NCI-H2081 treated with DMSO at 0.1 percent for 48 hours (cell line): ENCODE results near the gene IFNE.
"Not testable (repeated sequence)": the region's sequence is repeated elsewhere in the genome, so short reads cannot be mapped to it uniquely, and the experiment has no call there.

Source experiments
- DNase-seq: peaks from one replicate; lab custom pipeline; 2025; lab: John Stamatoyannopoulos, UW

The IFNE gene

GRCh38 chr9:21491756-21492155, 9.6 kb upstream of the IFNE start:
- DNase-seq: no peak

- DNase-seq: no peak
These were observed 550 bp downstream of the IFNE start for GRCh38 chr9:21481470-21482056.

GRCh38 chr9:21479152-21479702, 2.9 kb downstream of the IFNE start:
- no peak for DNase-seq

- no peak for DNase-seq
These were observed 4.6 kb downstream of the IFNE start for GRCh38 chr9:21477466-21477865.

DNA sequence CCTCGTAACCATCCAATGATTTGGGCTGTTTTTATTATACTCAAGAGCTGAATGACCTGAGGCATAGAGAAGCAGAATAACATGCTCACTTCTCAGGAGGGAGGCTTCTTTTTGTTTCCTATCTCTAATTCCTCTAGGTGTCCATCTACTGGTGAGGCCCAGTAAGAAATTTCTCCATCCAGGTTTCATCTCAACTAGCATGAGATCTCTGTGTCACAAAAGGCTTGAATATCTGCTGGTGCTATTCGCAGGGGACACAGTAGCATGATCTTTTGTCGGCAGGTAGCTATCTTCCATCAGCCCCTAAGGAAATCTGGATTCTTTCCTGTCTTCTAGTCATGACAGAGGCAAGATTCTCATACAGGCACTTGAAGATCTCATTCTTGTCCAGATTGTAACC, 8.9 kb downstream of the IFNE start:
- DNase-seq: no peak

GRCh38 chr9:21470126-21470525, 12.0 kb downstream of the IFNE start:
- no peak for DNase-seq

GRCh38 chr9:21465859-21466518, 16.1 kb downstream of the IFNE start:
- DNase-seq: no peak

DNA sequence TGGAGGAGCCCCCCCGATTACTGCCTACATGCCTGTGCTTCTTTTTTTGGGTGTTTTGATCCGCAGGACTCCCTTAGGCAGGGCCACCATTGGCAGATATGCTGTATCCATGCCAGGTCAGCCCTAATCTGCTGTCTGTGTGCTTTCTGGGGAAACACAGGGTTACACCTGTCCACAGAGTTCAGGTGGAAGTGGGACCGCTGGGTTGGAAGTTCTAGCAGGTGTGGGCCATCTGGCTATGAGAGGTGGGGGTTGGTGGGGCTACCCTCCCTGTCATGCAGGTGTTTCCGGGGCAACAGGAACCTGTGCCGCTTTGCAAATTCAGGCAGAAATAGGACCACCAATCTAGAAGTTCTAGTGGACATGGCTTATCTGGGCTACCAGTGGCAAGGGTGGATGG, 17.0 kb downstream of the IFNE start:
- DNase-seq: no peak

DNA sequence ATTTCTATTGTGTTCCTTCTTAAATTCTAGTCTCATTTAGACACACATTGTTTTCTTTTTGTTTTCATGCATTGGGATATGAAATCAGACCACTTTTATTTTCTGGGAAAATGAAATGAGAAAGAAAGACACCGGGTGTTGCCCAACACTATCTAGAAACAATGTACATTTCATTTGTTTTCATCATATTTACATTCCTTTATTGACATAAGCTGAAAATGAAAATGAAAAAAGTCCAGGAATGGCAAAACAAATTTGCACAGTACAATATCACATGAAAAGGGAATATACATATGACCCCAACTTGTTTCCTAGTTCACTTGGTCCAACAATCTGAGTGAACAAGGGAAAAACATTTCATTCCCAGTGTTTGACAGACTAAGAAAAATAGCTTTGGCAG, 20.7 kb downstream of the IFNE start:
- no peak for DNase-seq

GRCh38 chr9:21455320-21455719, 26.8 kb downstream of the IFNE start:
- DNase-seq: no peak

- DNase-seq: no peak
These were observed 28.0 kb downstream of the IFNE start for GRCh38 chr9:21454149-21454548.

- DNase-seq: no peak
These were observed 29.4 kb downstream of the IFNE start for GRCh38 chr9:21452681-21453080.

DNA sequence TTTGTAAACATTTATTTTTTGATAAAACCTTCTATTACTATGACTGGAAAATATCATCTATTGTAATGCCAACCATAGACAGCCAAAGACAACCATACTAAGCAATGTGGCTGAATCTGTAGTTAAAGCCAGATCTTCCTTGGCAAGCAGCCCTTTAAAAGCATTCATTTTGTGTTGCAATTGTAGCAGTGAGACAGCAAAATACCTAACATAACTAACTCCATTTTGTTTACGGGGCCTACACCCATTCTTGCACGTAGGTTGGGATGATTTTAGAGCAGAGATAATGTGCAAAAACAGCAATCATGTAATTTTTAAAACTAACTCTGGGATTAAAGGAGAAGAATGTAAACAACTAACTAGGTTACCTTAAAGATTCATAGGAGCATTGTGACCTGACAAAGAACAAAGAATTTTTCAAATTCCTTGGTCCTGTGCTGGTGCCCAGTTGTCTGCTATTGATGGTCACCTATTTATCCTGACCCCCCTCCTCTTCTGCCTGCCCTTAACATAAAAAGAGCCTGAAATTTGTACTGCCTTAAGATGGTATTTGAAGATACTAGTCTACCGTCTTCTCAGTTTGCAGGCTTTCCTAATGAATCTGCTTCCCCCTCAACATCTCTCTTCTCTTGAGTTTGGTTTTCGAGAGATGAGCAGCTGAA, 31.2 kb downstream of the IFNE start:
- DNase-seq: no peak

- DNase-seq: not testable (repeated sequence)
These were observed 32.8 kb downstream of the IFNE start for GRCh38 chr9:21449312-21449711.

DNA sequence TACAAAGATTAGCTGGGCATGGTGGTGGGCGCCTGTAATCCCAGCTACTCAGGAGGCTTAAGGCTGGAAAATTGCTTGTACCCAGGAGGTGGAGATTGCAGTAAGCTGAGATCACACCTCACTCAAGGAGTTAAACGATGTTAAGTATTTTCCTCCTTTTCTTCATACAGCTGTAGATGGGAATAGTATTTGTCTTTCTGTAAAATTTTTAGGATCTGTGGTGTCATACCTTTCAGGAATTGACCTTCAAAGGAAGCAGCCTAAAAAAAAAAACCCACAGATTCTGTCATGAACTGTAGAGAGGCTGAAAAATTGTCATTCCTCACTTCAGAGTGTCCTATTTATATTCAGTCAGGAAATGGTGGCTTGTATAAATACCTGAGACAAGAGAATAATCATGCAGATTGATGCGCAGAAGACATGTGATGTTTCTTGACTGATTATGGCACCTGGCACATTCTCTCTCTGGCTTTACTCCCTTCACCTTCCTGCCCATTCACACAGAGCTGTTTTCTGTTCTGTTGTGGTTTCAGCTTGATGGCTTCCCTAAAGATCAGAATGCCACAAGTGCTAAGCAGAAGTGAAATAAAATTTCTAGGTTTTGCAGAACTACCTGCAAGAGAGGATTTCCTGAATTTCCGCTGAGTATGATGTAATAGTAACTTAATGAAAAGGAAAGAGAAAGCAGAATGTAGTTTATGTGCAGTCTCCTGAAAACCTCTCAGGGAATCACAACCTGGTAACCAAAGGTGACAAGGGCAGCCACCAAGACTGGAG, 38.1 kb downstream of the IFNE start:
- DNase-seq: no peak

DNA sequence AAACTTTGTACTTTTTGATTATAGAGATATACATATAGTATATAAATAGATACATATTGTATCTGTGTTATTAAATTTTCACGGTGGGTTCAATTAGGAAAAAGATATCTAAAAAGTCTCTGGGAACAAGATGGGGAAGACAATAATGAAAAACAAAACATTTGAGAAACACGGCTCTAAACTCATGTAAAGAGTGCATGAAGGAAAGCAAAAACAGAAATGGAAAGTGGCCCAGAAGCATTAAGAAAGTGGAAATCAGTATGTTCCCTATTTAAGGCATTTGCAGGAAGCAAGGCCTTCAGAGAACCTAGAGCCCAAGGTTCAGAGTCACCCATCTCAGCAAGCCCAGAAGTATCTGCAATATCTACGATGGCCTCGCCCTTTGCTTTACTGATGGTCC, 42.0 kb downstream of the IFNE start, which contains the start of gene IFNA1:
Gene IFNA1 (plus strand): TSS at position 301 of the 400 bp plus-strand sequence. CDS start 69 bp downstream, at position 370.
- DNase-seq: no peak

DNA sequence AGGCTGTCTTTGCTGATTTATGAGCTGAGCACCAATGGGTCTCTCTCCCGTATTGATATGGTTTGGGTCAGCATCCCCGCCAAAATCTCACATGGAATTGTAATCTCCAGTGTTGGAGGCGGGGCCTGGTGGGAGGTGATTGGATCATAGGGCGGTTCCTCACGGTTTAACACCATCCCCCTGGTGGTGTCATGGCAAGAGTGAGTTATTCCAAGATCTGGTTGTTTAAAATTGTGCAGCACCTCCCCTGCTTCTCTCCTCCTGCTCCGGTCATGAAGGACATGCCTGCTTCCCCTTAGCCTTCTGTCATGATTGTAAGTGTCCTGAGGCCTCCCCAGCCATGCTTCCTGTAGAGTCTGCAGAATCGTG, 47.1 kb downstream of the IFNE start:
- not testable (repeated sequence) for DNase-seq

DNA sequence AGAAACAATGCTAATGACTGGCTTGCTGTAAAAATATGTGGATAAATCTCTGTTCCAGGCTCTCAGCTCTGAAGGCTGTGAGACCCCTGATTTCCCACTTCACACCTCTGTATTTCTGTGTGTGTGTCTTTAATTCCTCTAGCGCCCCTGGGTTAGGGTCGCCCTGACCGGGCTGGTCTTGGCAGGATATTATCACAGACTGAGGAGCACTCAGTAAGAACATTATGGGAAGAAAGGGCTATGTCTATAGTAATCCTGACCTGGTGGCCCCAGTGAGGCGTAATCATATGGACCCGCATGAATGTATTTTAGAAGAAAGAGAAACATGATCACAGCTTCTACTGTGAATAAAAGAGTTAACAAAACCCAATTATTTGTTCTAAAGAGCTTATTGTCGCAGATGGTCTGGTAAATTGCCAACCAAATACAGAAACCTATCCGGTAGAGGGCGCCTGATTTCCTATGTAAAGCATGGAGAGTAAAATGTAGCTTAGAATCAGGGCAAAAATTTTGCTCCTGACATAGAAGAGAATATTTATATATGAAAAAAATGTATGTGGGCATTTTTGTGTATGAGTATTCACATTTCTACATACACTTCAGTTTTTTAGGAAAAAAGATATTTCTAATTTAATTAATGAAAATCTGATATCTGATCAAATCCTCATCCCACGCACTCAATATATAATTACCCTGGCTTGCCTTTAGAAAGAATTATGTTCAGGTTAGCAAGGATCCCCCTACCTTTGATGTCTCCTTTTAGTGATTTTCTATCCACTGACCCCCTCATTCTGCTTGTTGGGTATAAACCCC, 47.7 kb downstream of the IFNE start:
- DNase-seq: no peak

- no peak for DNase-seq
These were observed 49.3 kb downstream of the IFNE start for GRCh38 chr9:21432672-21433425.
